OCI-LY1 (cell line): Measurements from ENCODE around the gene P4HA1.

Source experiments
- H2AFZ ChIP-seq: fragments of 200-600 bp; sonication (generic), shearing (Covaris generic); 2 replicates; pipeline ENCODE4 v1.6.0; 2014; ENCODE audit warnings: antibody characterized with exemption, mild to moderate bottlenecking, low read length
- H3F3A ChIP-seq: fragments of 200-600 bp; sonication (generic), shearing (Covaris generic); 2 replicates; pipeline ENCODE4 v1.6.0; 2014; ENCODE audit warnings: mild to moderate bottlenecking, antibody characterized with exemption, low read length, moderate library complexity; ENCODE audit not compliant: insufficient read depth
- H3K27ac ChIP-seq: fragments of 200-600 bp; sonication (generic); 2 replicates; pipeline ENCODE4 v1.5.1; 2014; ENCODE audit warnings: low read length, mixed run types, mild to moderate bottlenecking, low read depth; ENCODE audit not compliant: poor library complexity, severe bottlenecking
- H3K27me3 ChIP-seq: fragments of 200-600 bp; sonication (generic); 2 replicates; pipeline ENCODE4 v1.6.0; 2014; ENCODE audit warnings: antibody characterized with exemption, mild to moderate bottlenecking, low read length, moderate library complexity; ENCODE audit not compliant: insufficient read depth
- H3K36me3 ChIP-seq: fragments of 200-600 bp; sonication (generic); 2 replicates; pipeline ENCODE4 v1.6.1; 2014; ENCODE audit warnings: mild to moderate bottlenecking, antibody characterized with exemption, low read length, moderate library complexity, mixed read lengths; ENCODE audit not compliant: insufficient read depth
- H3K4me1 ChIP-seq: fragments of 200-600 bp; sonication (generic); 2 replicates; pipeline ENCODE4 v1.5.1; 2014; ENCODE audit warnings: mild to moderate bottlenecking, low read length, moderate library complexity; ENCODE audit not compliant: insufficient read depth, severe bottlenecking
- H3K4me2 ChIP-seq: fragments of 200-600 bp; sonication (generic), shearing (Covaris generic); 2 replicates; pipeline ENCODE4 v1.6.1; 2014; ENCODE audit warnings: low read length
- H3K4me3 ChIP-seq: fragments of 200-600 bp; sonication (generic); 2 replicates; pipeline ENCODE4 v1.5.1; 2014; ENCODE audit warnings: low read length, low read depth, mild to moderate bottlenecking, mixed read lengths; ENCODE audit not compliant: poor library complexity, severe bottlenecking
- H3K79me2 ChIP-seq: fragments of 200-600 bp; shearing (Covaris generic); 2 replicates; pipeline ENCODE4 v1.6.1; 2016; ENCODE audit warnings: mixed run types, low read length, mixed read lengths; ENCODE audit not compliant: insufficient read depth
- H3K9ac ChIP-seq: fragments of 200-600 bp; sonication (generic), shearing (Covaris generic); 2 replicates; pipeline ENCODE4 v1.6.1; 2014; ENCODE audit warnings: mild to moderate bottlenecking, low read length, mixed read lengths
- H3K9me2 ChIP-seq: fragments of 200-600 bp; sonication (generic), shearing (Covaris generic); 2 replicates; pipeline ENCODE4 v1.6.1; 2014; ENCODE audit warnings: low read depth, mild to moderate bottlenecking, low read length, mixed read lengths
- H3K9me3 ChIP-seq: fragments of 200-600 bp; shearing (Covaris generic); 2 replicates; pipeline ENCODE4 v1.6.1; 2014; ENCODE audit warnings: low read length, mixed read lengths
- H4K20me1 ChIP-seq: fragments of 200-600 bp; sonication (generic), shearing (Covaris generic); 2 replicates; pipeline ENCODE4 v1.6.0; 2016; ENCODE audit warnings: mild to moderate bottlenecking, low read length; ENCODE audit not compliant: insufficient read depth
- EZH2 ChIP-seq: fragments of 200-600 bp; sonication (generic), shearing (Covaris generic); IDR thresholded peaks from 2 replicates; pipeline ENCODE4 v1.8.0; 2017; ENCODE audit warnings: borderline replicate concordance, mixed run types, mild to moderate bottlenecking, antibody characterized with exemption, low read length, moderate library complexity, mixed read lengths
- TF ChIP-seq, protein P1 (sequence below): fragments of 200-600 bp; sonication (generic), shearing (Covaris generic); IDR thresholded peaks from 2 replicates; pipeline ENCODE4 v1.5.1; 2017; ENCODE audit warnings: mild to moderate bottlenecking, antibody characterized with exemption, low read length, moderate library complexity, mixed read lengths

The P4HA1 gene

DNA sequence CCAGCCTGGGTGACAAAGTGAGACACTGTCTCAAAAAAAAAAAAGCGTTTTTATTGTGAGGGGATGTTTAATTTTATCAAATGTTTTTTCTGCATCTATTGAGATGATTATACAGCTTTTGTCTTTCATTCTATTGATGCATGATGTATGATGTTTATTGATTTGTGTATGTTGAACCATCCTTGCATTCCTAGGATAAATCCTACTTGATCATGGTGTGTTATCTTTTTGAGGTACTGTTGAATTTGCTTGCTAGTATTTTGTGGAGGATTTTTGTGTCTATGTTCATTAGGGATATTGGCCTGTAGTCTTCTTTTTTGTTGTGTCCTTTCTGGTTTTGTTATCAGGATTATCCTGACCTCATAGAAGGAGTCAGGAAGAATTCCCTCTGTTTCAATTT is 119.8 kb downstream of the P4HA1 start:
- H3K4me3 ChIP-seq = no peak overlapping the region
- no peak overlapping the region for H3K27ac ChIP-seq
- H3K9ac ChIP-seq = no peak overlapping the region
- TF ChIP-seq, protein P1, sequence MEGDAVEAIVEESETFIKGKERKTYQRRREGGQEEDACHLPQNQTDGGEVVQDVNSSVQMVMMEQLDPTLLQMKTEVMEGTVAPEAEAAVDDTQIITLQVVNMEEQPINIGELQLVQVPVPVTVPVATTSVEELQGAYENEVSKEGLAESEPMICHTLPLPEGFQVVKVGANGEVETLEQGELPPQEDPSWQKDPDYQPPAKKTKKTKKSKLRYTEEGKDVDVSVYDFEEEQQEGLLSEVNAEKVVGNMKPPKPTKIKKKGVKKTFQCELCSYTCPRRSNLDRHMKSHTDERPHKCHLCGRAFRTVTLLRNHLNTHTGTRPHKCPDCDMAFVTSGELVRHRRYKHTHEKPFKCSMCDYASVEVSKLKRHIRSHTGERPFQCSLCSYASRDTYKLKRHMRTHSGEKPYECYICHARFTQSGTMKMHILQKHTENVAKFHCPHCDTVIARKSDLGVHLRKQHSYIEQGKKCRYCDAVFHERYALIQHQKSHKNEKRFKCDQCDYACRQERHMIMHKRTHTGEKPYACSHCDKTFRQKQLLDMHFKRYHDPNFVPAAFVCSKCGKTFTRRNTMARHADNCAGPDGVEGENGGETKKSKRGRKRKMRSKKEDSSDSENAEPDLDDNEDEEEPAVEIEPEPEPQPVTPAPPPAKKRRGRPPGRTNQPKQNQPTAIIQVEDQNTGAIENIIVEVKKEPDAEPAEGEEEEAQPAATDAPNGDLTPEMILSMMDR = no peak
- TF ChIP-seq EZH2 = no peak
- no peaks in the 10 kb centered on the region for H3F3A ChIP-seq
- H3K27me3 ChIP-seq = no peaks in the 10 kb centered on the region
- H4K20me1 ChIP-seq = no peaks in the 10 kb centered on the region
- no peak overlapping the region for H2AFZ ChIP-seq
- no peaks in the 10 kb centered on the region for H3K79me2 ChIP-seq
- no peaks in the 10 kb centered on the region for H3K4me1 ChIP-seq
- H3K36me3 ChIP-seq = no peaks in the 10 kb centered on the region
- H3K9me2 ChIP-seq = no peaks in the 10 kb centered on the region
- H3K4me2 ChIP-seq = no peak overlapping the region
- H3K9me3 ChIP-seq = peaks cover 20% of the 10 kb centered on the region
